ENCODE measurements around the gene MTLN. TPM values are rescaled to one million over a fixed set of nuclear protein-coding genes. Genes with fewer than 3 reads are reported as not detected.

MTLN gene
- total and polyA plus RNA-seq, 2 of the 13 experiments (the other 11 are each of a cell fraction or from before 2014, with no cell fraction given) = 37.1 to 50.4 TPM

DNA sequence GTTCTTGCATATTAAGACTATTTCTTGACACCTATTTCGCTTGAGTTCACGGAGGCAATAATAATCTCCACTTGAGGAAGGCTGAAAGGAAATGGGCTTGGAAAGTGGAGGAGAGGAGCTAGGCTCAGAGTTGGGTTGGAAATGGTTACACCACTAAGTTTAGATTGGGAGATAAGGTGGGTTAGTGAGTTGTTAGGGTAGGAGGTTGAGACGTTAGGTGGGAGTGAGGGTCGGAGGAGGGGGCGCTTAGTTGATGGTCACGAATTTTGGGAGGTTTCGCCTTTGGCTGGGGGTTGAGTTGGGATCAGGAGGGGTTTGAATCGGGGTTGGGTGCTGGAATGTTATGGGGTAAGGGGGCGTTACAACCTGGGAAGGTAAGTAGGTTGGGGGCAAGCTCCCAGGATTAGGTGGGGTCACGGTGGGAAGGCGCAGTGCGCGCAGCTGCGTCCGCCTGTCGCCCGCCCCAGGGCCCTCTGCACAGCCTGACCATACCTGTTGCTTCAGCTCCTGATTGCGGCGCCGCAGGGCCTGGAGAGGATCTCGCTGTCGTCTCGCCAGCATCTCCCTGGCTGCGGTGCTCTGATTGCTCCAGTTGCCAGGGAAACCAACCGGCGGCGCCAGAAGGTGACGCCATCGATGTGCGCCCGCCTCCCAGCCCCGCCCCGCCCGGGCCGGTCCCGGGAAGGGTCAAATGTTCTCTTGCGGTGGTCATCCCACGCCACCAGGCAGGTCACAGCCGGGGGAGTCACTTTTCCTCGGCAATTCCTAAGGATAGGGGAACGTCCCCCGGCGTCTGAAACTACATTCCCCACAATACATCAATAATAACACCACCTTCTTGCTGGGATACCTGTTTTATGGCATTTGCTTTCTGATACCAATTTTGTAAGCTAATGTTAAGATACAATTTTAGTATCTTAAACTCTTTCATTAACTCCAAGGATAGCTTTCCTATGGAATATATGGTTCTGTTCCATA lies 7.7 kb downstream of the MTLN start, which contains the start of gene NPHP1 (continued):
- TF ChIP-seq ZBTB4 (CRISPR knock-in tag; IDR thresholded peaks at IDR 0.05; ENCODE audit: borderline replicate concordance) = 0 out of 2 replicates have a peak, but pooled peaks have one; percentile 65
- TF ChIP-seq ZBTB39 (CRISPR knock-in tag; IDR thresholded peaks at IDR 0.05) = no peak
- TF ChIP-seq ZNF501 (CRISPR knock-in tag; IDR thresholded peaks at IDR 0.05) = peak; percentile 86
- TF ChIP-seq ZNF782 (CRISPR knock-in tag; IDR thresholded peaks at IDR 0.05; ENCODE audit: borderline replicate concordance) = peak; percentile 83; the same call in 1 of the 2 replicates
- no peak for TF ChIP-seq HDAC6 (IDR thresholded peaks at IDR 0.05; ENCODE audit: low read depth, low read length)
- TF ChIP-seq ELF4 (CRISPR knock-in tag; IDR thresholded peaks at IDR 0.05; ENCODE audit: borderline replicate concordance) = no peak
- no peak for TF ChIP-seq ZNF775 (CRISPR knock-in tag; IDR thresholded peaks at IDR 0.05; ENCODE audit: borderline replicate concordance)
- TF ChIP-seq ZMYM4 (CRISPR knock-in tag; IDR thresholded peaks at IDR 0.05) = peak; percentile 93
- TF ChIP-seq KLF13 (CRISPR knock-in tag; IDR thresholded peaks at IDR 0.05) = peak; percentile 88; the same call in 1 of the 2 replicates
- TF ChIP-seq BCL6 (CRISPR knock-in tag; IDR thresholded peaks at IDR 0.05) = peak; percentile 41
- no peak for TF ChIP-seq ZNF781 (CRISPR knock-in tag; IDR thresholded peaks at IDR 0.05; ENCODE audit: borderline replicate concordance, not compliant biosample characterization)
- TF ChIP-seq, protein P1, sequence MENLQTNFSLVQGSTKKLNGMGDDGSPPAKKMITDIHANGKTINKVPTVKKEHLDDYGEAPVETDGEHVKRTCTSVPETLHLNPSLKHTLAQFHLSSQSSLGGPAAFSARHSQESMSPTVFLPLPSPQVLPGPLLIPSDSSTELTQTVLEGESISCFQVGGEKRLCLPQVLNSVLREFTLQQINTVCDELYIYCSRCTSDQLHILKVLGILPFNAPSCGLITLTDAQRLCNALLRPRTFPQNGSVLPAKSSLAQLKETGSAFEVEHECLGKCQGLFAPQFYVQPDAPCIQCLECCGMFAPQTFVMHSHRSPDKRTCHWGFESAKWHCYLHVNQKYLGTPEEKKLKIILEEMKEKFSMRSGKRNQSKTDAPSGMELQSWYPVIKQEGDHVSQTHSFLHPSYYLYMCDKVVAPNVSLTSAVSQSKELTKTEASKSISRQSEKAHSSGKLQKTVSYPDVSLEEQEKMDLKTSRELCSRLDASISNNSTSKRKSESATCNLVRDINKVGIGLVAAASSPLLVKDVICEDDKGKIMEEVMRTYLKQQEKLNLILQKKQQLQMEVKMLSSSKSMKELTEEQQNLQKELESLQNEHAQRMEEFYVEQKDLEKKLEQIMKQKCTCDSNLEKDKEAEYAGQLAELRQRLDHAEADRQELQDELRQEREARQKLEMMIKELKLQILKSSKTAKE (CRISPR knock-in tag; IDR thresholded peaks at IDR 0.05; ENCODE audit: borderline replicate concordance) = no peak
- TF ChIP-seq, protein P2, sequence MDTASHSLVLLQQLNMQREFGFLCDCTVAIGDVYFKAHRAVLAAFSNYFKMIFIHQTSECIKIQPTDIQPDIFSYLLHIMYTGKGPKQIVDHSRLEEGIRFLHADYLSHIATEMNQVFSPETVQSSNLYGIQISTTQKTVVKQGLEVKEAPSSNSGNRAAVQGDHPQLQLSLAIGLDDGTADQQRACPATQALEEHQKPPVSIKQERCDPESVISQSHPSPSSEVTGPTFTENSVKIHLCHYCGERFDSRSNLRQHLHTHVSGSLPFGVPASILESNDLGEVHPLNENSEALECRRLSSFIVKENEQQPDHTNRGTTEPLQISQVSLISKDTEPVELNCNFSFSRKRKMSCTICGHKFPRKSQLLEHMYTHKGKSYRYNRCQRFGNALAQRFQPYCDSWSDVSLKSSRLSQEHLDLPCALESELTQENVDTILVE (CRISPR knock-in tag; IDR thresholded peaks at IDR 0.05) = peak; percentile 69
- peak; percentile 77; the same call in 1 of the 2 replicates for TF ChIP-seq ZNF232 (CRISPR knock-in tag; IDR thresholded peaks at IDR 0.05; ENCODE audit: borderline replicate concordance)
- TF ChIP-seq HNRNPK (IDR thresholded peaks at IDR 0.05; ENCODE audit: low read depth, low read length, poor library complexity, severe bottlenecking) = no peak
- TF ChIP-seq TOE1 (CRISPR knock-in tag; IDR thresholded peaks at IDR 0.05) = 0 out of 2 replicates have a peak, but pooled peaks have one; percentile 46
- no peak for TF ChIP-seq ZNF367 (CRISPR knock-in tag; IDR thresholded peaks at IDR 0.05; ENCODE audit: borderline replicate concordance)
- TF ChIP-seq ZKSCAN5 (CRISPR knock-in tag; IDR thresholded peaks at IDR 0.05) = no peak; the same call in 1 of the 2 replicates
- TF ChIP-seq RELA (CRISPR knock-in tag; IDR thresholded peaks at IDR 0.05) = 0 out of 2 replicates have a peak, but pooled peaks have one; percentile 42

Measured in HepG2 (cell line).